Bronchial epithelial cell (primary cell): Measurements from ENCODE around the gene TEN1. TPM values are rescaled to one million over a fixed set of nuclear protein-coding genes. Genes with fewer than 3 reads are reported as not detected.

Source experiments
- DNase-seq: peaks from one replicate; pipeline ENCODE4 v3.0.0-alpha.2; 2010; ENCODE audit warnings: low read depth
- FAIRE-seq: peaks from 2 replicates; lab custom pipeline; 2011; peaks lifted over from hg19 to GRCh38; lab: Jason Lieb, UNC
- H3K27me3 ChIP-seq: 2 replicates; pipeline ENCODE4 v1.5.1; 2011; ENCODE audit warnings: low read length; ENCODE audit not compliant: control insufficient read depth, insufficient read depth
- H3K36me3 ChIP-seq: 2 replicates; pipeline ENCODE4 v1.5.1; 2011; ENCODE audit warnings: low read length; ENCODE audit not compliant: control insufficient read depth, insufficient read depth
- H3K4me3 ChIP-seq: 2 replicates; pipeline ENCODE4 v1.5.1; 2011; ENCODE audit warnings: mild to moderate bottlenecking, low read depth, low read length, control low read depth
- total RNA-seq: library from RNA; depleted of rRNA; stranded (reverse); fragments of >200 nt; gene quantifications from 2 replicates; pipeline ENCODE4 v1.2.1, GENCODE V29; 2014
- TF ChIP-seq, protein P1 (sequence below): IDR thresholded peaks from 2 replicates; pipeline ENCODE4 v1.5.1; 2011; ENCODE audit warnings: mild to moderate bottlenecking, moderate library complexity, low read length, control low read depth, inconsistent platforms; ENCODE audit not compliant: insufficient read depth, severe bottlenecking

Gene TEN1
- total RNA-seq, 1 donor from 2014 or later: 24.5 TPM

GRCh38 chr17:75981019-75981615, 2.1 kb downstream of the TEN1 start:
- DNase-seq (no peak), FAIRE-seq (no peak)
- no peaks in the 10 kb centered on the region for H3K27me3 ChIP-seq
- TF ChIP-seq, protein P1, sequence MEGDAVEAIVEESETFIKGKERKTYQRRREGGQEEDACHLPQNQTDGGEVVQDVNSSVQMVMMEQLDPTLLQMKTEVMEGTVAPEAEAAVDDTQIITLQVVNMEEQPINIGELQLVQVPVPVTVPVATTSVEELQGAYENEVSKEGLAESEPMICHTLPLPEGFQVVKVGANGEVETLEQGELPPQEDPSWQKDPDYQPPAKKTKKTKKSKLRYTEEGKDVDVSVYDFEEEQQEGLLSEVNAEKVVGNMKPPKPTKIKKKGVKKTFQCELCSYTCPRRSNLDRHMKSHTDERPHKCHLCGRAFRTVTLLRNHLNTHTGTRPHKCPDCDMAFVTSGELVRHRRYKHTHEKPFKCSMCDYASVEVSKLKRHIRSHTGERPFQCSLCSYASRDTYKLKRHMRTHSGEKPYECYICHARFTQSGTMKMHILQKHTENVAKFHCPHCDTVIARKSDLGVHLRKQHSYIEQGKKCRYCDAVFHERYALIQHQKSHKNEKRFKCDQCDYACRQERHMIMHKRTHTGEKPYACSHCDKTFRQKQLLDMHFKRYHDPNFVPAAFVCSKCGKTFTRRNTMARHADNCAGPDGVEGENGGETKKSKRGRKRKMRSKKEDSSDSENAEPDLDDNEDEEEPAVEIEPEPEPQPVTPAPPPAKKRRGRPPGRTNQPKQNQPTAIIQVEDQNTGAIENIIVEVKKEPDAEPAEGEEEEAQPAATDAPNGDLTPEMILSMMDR: no peak
- no peak overlapping the region for H3K4me3 ChIP-seq
- H3K36me3 ChIP-seq: no peaks in the 10 kb centered on the region

DNA sequence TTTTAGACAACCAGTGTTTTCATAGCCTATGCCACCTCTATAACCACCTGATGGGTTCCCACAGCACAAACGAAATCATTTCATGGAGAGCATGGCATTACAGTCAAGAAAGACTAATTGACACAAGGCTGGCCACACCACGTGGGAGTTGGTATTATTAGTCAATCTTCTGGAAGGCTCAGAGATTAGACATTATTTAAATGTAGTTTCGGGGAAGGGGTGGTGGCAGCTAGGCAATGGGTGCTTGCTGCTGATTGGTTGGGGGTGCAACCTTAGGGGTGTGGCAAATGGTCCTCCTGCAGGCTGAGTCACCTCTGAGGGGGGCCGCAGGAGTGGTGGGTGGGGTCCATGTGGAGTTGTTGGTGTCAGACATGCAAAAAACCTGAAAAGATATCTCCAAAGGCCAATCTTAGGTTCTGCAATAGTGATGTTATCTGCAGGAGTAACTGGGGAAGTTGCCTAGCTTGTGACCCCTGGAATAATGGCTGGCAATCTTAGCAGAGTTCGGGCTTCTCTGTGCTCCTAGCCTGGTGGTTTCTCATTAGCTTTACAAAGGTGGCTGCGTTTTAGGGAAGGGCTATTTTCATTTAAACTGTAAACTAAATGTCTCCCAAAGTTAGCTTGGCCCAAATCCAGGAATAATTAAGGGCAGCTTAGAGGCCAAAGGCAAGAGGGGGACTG, 4.6 kb downstream of the TEN1 start:
- no peak overlapping the region for H3K4me3 ChIP-seq
- no peaks in the 10 kb centered on the region for H3K27me3 ChIP-seq
- TF ChIP-seq, protein P1: no peak
- FAIRE-seq (no peak), DNase-seq (peak; percentile 63)
- peaks cover 2% of the 10 kb centered on the region for H3K36me3 ChIP-seq

GRCh38 chr17:75985986-75986385, 6.9 kb downstream of the TEN1 start:
- Histone ChIP-seq H3K36me3 (peaks cover 2% of the 10 kb centered on the region), H3K27me3 (no peaks in the 10 kb centered on the region), H3K4me3 (no peak overlapping the region)
- TF ChIP-seq, protein P1: no peak
- FAIRE-seq (no peak), DNase-seq (no peak)

DNA sequence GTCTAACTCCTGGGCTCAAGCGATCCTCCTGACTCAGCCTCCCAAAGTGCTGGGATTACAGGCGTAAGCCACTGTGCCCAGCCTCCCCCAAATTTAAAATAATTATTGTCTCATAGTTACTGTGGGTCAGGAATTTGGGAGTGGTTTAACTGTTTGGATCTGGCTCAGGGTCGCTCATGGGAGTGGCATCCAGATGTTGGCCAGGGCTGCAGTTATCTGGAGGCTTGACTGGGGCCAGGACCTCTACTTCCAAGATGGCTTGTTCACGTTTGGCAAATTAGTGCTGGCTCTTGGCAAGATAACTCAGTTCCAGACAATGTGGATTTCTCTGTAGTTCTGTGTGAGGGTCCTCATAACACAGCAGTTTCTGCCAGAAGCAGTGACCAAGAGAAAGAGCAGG, 8.0 kb downstream of the TEN1 start:
- peaks cover 6% of the 10 kb centered on the region for H3K36me3 ChIP-seq
- DNase-seq: no peak
- FAIRE-seq: no peak
- TF ChIP-seq, protein P1: no peak
- no peaks in the 10 kb centered on the region for H3K27me3 ChIP-seq
- no peak overlapping the region for H3K4me3 ChIP-seq

DNA sequence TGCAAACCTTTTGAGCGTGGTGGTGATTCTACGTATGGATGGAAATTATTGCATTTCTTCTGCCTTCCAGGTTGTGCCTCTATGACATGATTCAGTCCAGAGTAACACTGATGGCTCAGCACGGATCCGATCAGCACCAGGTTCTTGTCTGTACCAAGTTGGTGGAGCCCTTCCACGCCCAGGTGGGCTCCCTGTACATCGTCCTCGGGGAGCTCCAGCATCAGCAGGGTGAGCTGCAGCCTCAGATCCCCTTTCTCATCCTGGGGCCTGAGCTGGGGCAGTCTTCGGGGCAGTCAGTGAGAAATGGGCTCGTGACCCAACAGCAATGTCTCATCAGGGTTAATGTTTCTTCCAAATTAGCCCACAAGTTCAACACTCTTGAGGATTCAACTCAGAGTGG, 12.4 kb downstream of the TEN1 start:
- FAIRE-seq: no peak
- TF ChIP-seq, protein P1: no peak

GRCh38 chr17:75994802-75995370, 15.8 kb downstream of the TEN1 start:
- no peak for FAIRE-seq
- H3K4me3 ChIP-seq: no peak overlapping the region
- DNase-seq: no peak
- H3K27me3 ChIP-seq: no peaks in the 10 kb centered on the region
- TF ChIP-seq, protein P1: no peak
- H3K36me3 ChIP-seq: peaks cover 5% of the 10 kb centered on the region

More for the DNA sequence above, 12.4 kb downstream of the TEN1 start:
- Histone ChIP-seq H3K27me3 (no peaks in the 10 kb centered on the region), H3K4me3 (no peak overlapping the region), H3K36me3 (peaks cover 7% of the 10 kb centered on the region)
- DNase-seq: no peak
